H9 (cell line): ENCODE results near the gene ECHDC3. TPM values are rescaled to one million over a fixed set of nuclear protein-coding genes. Genes with fewer than 3 reads are reported as not detected.

Source experiments
- DNase-seq: peaks from one replicate; pipeline ENCODE4 v3.0.0-alpha.2; 2017
- H2AFZ ChIP-seq: one replicate; pipeline ENCODE4 v1.6.1; 2013; ENCODE audit warnings: mild to moderate bottlenecking, low read length, control low read depth, moderate library complexity
- H2AK5ac ChIP-seq: 2 replicates; pipeline ENCODE4 v1.6.1; 2013; ENCODE audit warnings: low read length, control low read depth, mixed read lengths; ENCODE audit not compliant: insufficient read length
- H2BK120ac ChIP-seq: one replicate; pipeline ENCODE4 v1.6.1; 2013; ENCODE audit warnings: low read depth, mild to moderate bottlenecking, low read length, control low read depth, inconsistent platforms; ENCODE audit not compliant: poor library complexity, severe bottlenecking
- H2BK12ac ChIP-seq: 2 replicates; pipeline ENCODE4 v1.6.1; 2013; ENCODE audit warnings: low read length, control low read depth, mixed read lengths, low read depth; ENCODE audit not compliant: insufficient read length
- H2BK15ac ChIP-seq: 2 replicates; pipeline ENCODE4 v1.6.1; 2013; ENCODE audit warnings: low read depth, low read length, control low read depth
- H2BK20ac ChIP-seq: one replicate; pipeline ENCODE4 v1.6.1; 2013; ENCODE audit warnings: low read depth, mild to moderate bottlenecking, low read length, control low read depth, inconsistent platforms; ENCODE audit not compliant: poor library complexity, severe bottlenecking
- H2BK5ac ChIP-seq: 2 replicates; pipeline ENCODE4 v1.6.1; 2013; ENCODE audit warnings: low read length, control low read depth, mixed read lengths; ENCODE audit not compliant: insufficient read length
- H3K14ac ChIP-seq: 2 replicates; pipeline ENCODE4 v1.6.1; 2013; ENCODE audit warnings: low read length, control low read depth; ENCODE audit not compliant: insufficient read depth
- H3K18ac ChIP-seq: 2 replicates; pipeline ENCODE4 v1.6.1; 2013; ENCODE audit warnings: low read depth, mild to moderate bottlenecking, mixed read lengths, low read length, control low read depth; ENCODE audit not compliant: insufficient read length
- H3K23ac ChIP-seq: 2 replicates; pipeline ENCODE4 v1.6.1; 2013; ENCODE audit warnings: low read length, control low read depth, mixed read lengths, low read depth; ENCODE audit not compliant: insufficient read length
- H3K23me2 ChIP-seq: 2 replicates; pipeline ENCODE4 v1.6.1; 2013; ENCODE audit warnings: low read depth, mild to moderate bottlenecking, mixed read lengths, low read length, control low read depth; ENCODE audit not compliant: insufficient read length, poor library complexity, severe bottlenecking
- H3K27ac ChIP-seq: 2 replicates; pipeline ENCODE4 v1.5.1; 2013; ENCODE audit warnings: low read length, control low read depth, mixed read lengths, low read depth; ENCODE audit not compliant: insufficient read length
- H3K27me3 ChIP-seq: 2 replicates; pipeline ENCODE4 v1.6.1; 2013; ENCODE audit warnings: low read length, control low read depth, inconsistent platforms; ENCODE audit not compliant: insufficient read depth
- H3K4ac ChIP-seq: 2 replicates; pipeline ENCODE4 v1.6.1; 2013; ENCODE audit warnings: low read depth, mild to moderate bottlenecking, control low read depth, inconsistent platforms, low read length, moderate library complexity
- H3K4me1 ChIP-seq: 2 replicates; pipeline ENCODE4 v1.6.1; 2013; ENCODE audit warnings: low read length, control low read depth, inconsistent platforms; ENCODE audit not compliant: insufficient read depth
- H3K4me2 ChIP-seq: 2 replicates; pipeline ENCODE4 v1.6.1; 2013; ENCODE audit warnings: low read length, control low read depth, mixed read lengths; ENCODE audit not compliant: insufficient read length, insufficient read depth
- H3K56ac ChIP-seq: 2 replicates; pipeline ENCODE4 v1.6.1; 2013; ENCODE audit warnings: low read depth, mild to moderate bottlenecking, mixed read lengths, low read length, control low read depth; ENCODE audit not compliant: insufficient read length
- H3K79me1 ChIP-seq: 2 replicates; pipeline ENCODE4 v1.6.1; 2013; ENCODE audit warnings: low read depth, mild to moderate bottlenecking, moderate library complexity, low read length, control low read depth, inconsistent platforms; ENCODE audit not compliant: insufficient read depth, poor library complexity, severe bottlenecking
- H3K79me2 ChIP-seq: 2 replicates; pipeline ENCODE4 v1.6.1; 2013; ENCODE audit warnings: low read length, control low read depth, inconsistent platforms; ENCODE audit not compliant: insufficient read depth
- H3K9ac ChIP-seq: 2 replicates; pipeline ENCODE4 v1.6.1; 2013; ENCODE audit warnings: low read length, control low read depth, mixed read lengths; ENCODE audit not compliant: insufficient read length; ENCODE audit errors: extremely low read depth
- H3K9me3 ChIP-seq: one replicate; pipeline ENCODE4 v1.6.1; 2013; ENCODE audit warnings: low read depth, low read length, inconsistent platforms; ENCODE audit not compliant: control insufficient read depth
- H3T11ph ChIP-seq: one replicate; pipeline ENCODE4 v1.6.1; 2013; ENCODE audit warnings: mild to moderate bottlenecking, low read length, control low read depth, inconsistent platforms
- H4K20me1 ChIP-seq: one replicate; pipeline ENCODE4 v1.6.1; 2013; ENCODE audit not compliant: control insufficient read depth, insufficient read length, insufficient read depth
- H4K5ac ChIP-seq: 2 replicates; pipeline ENCODE4 v1.6.1; 2013; ENCODE audit warnings: low read depth, mild to moderate bottlenecking, mixed read lengths, low read length, control low read depth; ENCODE audit not compliant: insufficient read length
- H4K8ac ChIP-seq: replicated peaks from 2 replicates; pipeline ENCODE4 v1.6.1; 2013; ENCODE audit warnings: low read length, control low read depth, mixed read lengths, low read depth; ENCODE audit not compliant: insufficient read length
- H4K91ac ChIP-seq: 2 replicates; pipeline ENCODE4 v1.6.1; 2013; ENCODE audit warnings: low read depth, mild to moderate bottlenecking, moderate library complexity, mixed read lengths, low read length, control low read depth; ENCODE audit not compliant: insufficient read length
- H3K27ac Mint-ChIP-seq, 3 experiments: 2 replicates in 2 of 3; 3 replicates in 1 of 3; pipeline ENCODE4 v1.8.0; 2020 to 2021; ENCODE audit warnings: mixed read lengths in 3 of 3, mild to moderate bottlenecking in 1 of 3, moderate library complexity in 1 of 3
- H3K27me3 Mint-ChIP-seq: 2 replicates; pipeline ENCODE4 v1.8.0; 2021; ENCODE audit warnings: low read depth, mild to moderate bottlenecking, moderate library complexity, mixed read lengths
- H3K36me3 Mint-ChIP-seq, 3 experiments: 2 replicates in 2 of 3; 3 replicates in 1 of 3; pipeline ENCODE4 v1.8.0; 2020 to 2021; ENCODE audit warnings: low read depth in 3 of 3, mixed read lengths in 3 of 3; ENCODE audit not compliant: insufficient read depth in 1 of 3
- H3K4me1 Mint-ChIP-seq, 2 experiments: 2 replicates each; pipeline ENCODE4 v1.8.0; 2020; ENCODE audit warnings: mixed read lengths in 2 of 2
- H3K4me3 Mint-ChIP-seq, 2 experiments: 2 replicates in 1 of 2; 3 replicates in 1 of 2; pipeline ENCODE4 v1.8.0; 2020 to 2021; ENCODE audit warnings: mild to moderate bottlenecking in 2 of 2, mixed read lengths in 2 of 2, moderate library complexity in 1 of 2
- H3K9me3 Mint-ChIP-seq, 2 experiments: 2 replicates in 1 of 2; 3 replicates in 1 of 2; pipeline ENCODE4 v1.8.0; 2020; ENCODE audit warnings: mild to moderate bottlenecking in 2 of 2, mixed read lengths in 2 of 2, moderate library complexity in 1 of 2
- CTCF ChIP-seq: fragments of 200-600 bp; sonication (generic); conservative IDR thresholded peaks from 3 replicates; pipeline ENCODE4 v1.8.0; 2021; ENCODE audit warnings: antibody characterized with exemption, mild to moderate bottlenecking
- WGBS: extraction: QIAGEN DNeasy Blood & Tissue Kit; methylation state at CpG from one replicate; pipeline ENCODE4 v1.1.7; 2013; ENCODE audit warnings: missing lambda C conversion rate, low lambda C conversion rate, mixed read lengths; ENCODE audit not compliant: insufficient read length; ENCODE audit errors: extremely low coverage; 5-methylcytosine and 5-hydroxymethylcytosine counted together
- total RNA-seq: library from RNA; stranded (reverse); gene quantifications from 2 replicates; pipeline ENCODE4 v1.2.1, GENCODE V29; 2021

ECHDC3 gene
- total RNA-seq, 1 experiment from 2014 or later = 9.3 TPM

GRCh38 chr10:11727563-11727962, 14.6 kb upstream of the ECHDC3 start:
- H3K4ac ChIP-seq = no peak overlapping the region
- Mint-ChIP-seq H3K27me3 (peaks cover 8% of the 10 kb centered on the region), H3K4me1 (peaks cover 0 to 4% of the 10 kb centered on the region in 2 experiments; a peak in 1 of 4 replicates), H3K4me3 (no peak overlapping the region), H3K9me3 (peaks cover 23 to 24% of the 10 kb centered on the region in 2 experiments), H3K27ac (0 out of 7 replicates have a peak overlapping the region, but pooled peaks of 1 of the 3 experiments have one; percentile 18), H3K36me3 (peaks cover 8 to 12% (median 8%) of the 10 kb centered on the region in 3 experiments; a peak in 5 of 7 replicates)
- no peak overlapping the region for H4K8ac ChIP-seq
- no peak overlapping the region for H3T11ph ChIP-seq
- no peak overlapping the region for H3K4me2 ChIP-seq
- no peaks in the 10 kb centered on the region for H3K4me1 ChIP-seq
- no peak overlapping the region for H3K23ac ChIP-seq
- no peak overlapping the region for H3K14ac ChIP-seq
- no peak overlapping the region for H2BK5ac ChIP-seq
- H2AFZ ChIP-seq = no peak overlapping the region
- H3K9ac ChIP-seq = no peak overlapping the region
- H3K27ac ChIP-seq = no peak overlapping the region
- no peak overlapping the region for H2BK15ac ChIP-seq
- H2BK120ac ChIP-seq = no peak overlapping the region
- H3K79me1 ChIP-seq = no peaks in the 10 kb centered on the region
- no peaks in the 10 kb centered on the region for H3K27me3 ChIP-seq
- no peak overlapping the region for H2AK5ac ChIP-seq
- no peak overlapping the region for H3K56ac ChIP-seq
- no peak overlapping the region for H2BK12ac ChIP-seq
- H3K79me2 ChIP-seq = no peaks in the 10 kb centered on the region
- WGBS = no CpG with 5 or more reads among the region's 4 CpGs
- no peak for TF ChIP-seq CTCF
- H4K20me1 ChIP-seq = no peaks in the 10 kb centered on the region
- no peaks in the 10 kb centered on the region for H3K9me3 ChIP-seq
- H3K18ac ChIP-seq = no peak overlapping the region
- H2BK20ac ChIP-seq = no peak overlapping the region
- no peak overlapping the region for H4K91ac ChIP-seq
- no peak overlapping the region for H4K5ac ChIP-seq
- no peak for DNase-seq
- H3K23me2 ChIP-seq = no peaks in the 10 kb centered on the region
